IMR-90 (cell line): ENCODE measurements around the gene NDUFB11. TPM values are rescaled to one million over a fixed set of nuclear protein-coding genes. Genes with fewer than 3 reads are reported as not detected.

ENCODE experiments used
- ATAC-seq: fragments of 200-7000 bp; cut with Tn5 transposase; 2 replicates; pipeline ENCODE4 v1.9.1; 2020; ENCODE audit warnings: low read depth, mild to moderate bottlenecking, moderate library complexity
- BruUV-seq: library from RNA; stranded (reverse); fragments of 400-500 nt; replicated peaks from 2 replicates; lab custom pipeline; 2021; lab: Mats Ljungman, UMichigan
- CTCF ChIA-PET: fragments of 300-600 bp; formaldehyde crosslinking; extraction: SDS; loops from one replicate; lab custom pipeline; 2021; ENCODE audit warnings: antibody characterized with exemption; lab: Yijun Ruan, JAX
- POLR2A ChIA-PET: fragments of 300-600 bp; sonication (Branson Sonifier 250); formaldehyde crosslinking; loops from one replicate; lab custom pipeline; 2022; ENCODE audit warnings: antibody characterized with exemption; ENCODE audit not compliant: unreplicated experiment; lab: Charles Lee
- DNase-seq: peaks from one replicate; pipeline ENCODE4 v3.0.0; 2013
- H2AFZ ChIP-seq: replicated peaks from 2 replicates; pipeline ENCODE3; 2013; ENCODE audit warnings: low read length, mild to moderate bottlenecking; ENCODE audit not compliant: poor library complexity
- H2AK5ac ChIP-seq: 2 replicates; pipeline ENCODE4 v1.6.1; 2013; ENCODE audit warnings: low read depth, low read length, inconsistent platforms
- H2AK9ac ChIP-seq: replicated peaks from 2 replicates; pipeline ENCODE3; 2013; ENCODE audit warnings: mild to moderate bottlenecking, low read depth, low read length, moderate library complexity; ENCODE audit not compliant: poor library complexity
- H2BK120ac ChIP-seq: 2 replicates; pipeline ENCODE4 v1.6.1; 2013; ENCODE audit warnings: low read depth, low read length, inconsistent platforms
- H2BK15ac ChIP-seq: 3 replicates; pipeline ENCODE4 v1.6.1; 2013; ENCODE audit warnings: low read depth, low read length, inconsistent platforms
- H2BK20ac ChIP-seq: 2 replicates; pipeline ENCODE4 v1.6.1; 2013; ENCODE audit warnings: low read depth, mild to moderate bottlenecking, inconsistent platforms, low read length, moderate library complexity
- H2BK5ac ChIP-seq: 2 replicates; pipeline ENCODE4 v1.6.1; 2013; ENCODE audit warnings: mild to moderate bottlenecking, low read depth, low read length, inconsistent platforms; ENCODE audit not compliant: poor library complexity, severe bottlenecking
- H3K14ac ChIP-seq: replicated peaks from 2 replicates; pipeline ENCODE4 v1.6.1; 2013; ENCODE audit warnings: low read depth, low read length, inconsistent platforms
- H3K18ac ChIP-seq: 2 replicates; pipeline ENCODE4 v1.6.1; 2013; ENCODE audit warnings: low read depth, low read length, control low read depth
- H3K23ac ChIP-seq: 2 replicates; pipeline ENCODE4 v1.6.1; 2013; ENCODE audit warnings: low read depth, low read length, inconsistent platforms
- H3K27ac ChIP-seq: 2 replicates; pipeline ENCODE4 v1.5.1; 2013; ENCODE audit warnings: mild to moderate bottlenecking, control low read depth, low read length; ENCODE audit not compliant: insufficient read depth
- H3K27me3 ChIP-seq: 2 replicates; pipeline ENCODE4 v1.6.1; 2013; ENCODE audit warnings: low read length; ENCODE audit not compliant: control insufficient read depth, insufficient read depth
- H3K36me3 ChIP-seq: 2 replicates; pipeline ENCODE4 v1.6.1; 2013; ENCODE audit warnings: low read length, mixed read lengths; ENCODE audit not compliant: control insufficient read depth, insufficient read depth
- H3K4ac ChIP-seq: 2 replicates; pipeline ENCODE4 v1.6.1; 2013; ENCODE audit warnings: low read depth, low read length, inconsistent platforms
- H3K4me1 ChIP-seq: 2 replicates; pipeline ENCODE4 v1.6.1; 2013; ENCODE audit warnings: low read length, mixed read lengths; ENCODE audit not compliant: control insufficient read depth, insufficient read depth
- H3K4me2 ChIP-seq: 2 replicates; pipeline ENCODE4 v1.6.1; 2013; ENCODE audit warnings: low read depth, mild to moderate bottlenecking, control low read depth, low read length, moderate library complexity
- H3K4me3 ChIP-seq: 2 replicates; pipeline ENCODE4 v1.5.1; 2013; ENCODE audit warnings: low read depth, mild to moderate bottlenecking, control low read depth, low read length, moderate library complexity; ENCODE audit not compliant: insufficient read depth
- H3K56ac ChIP-seq: 2 replicates; pipeline ENCODE4 v1.6.1; 2013; ENCODE audit warnings: low read length, inconsistent platforms; ENCODE audit not compliant: insufficient read depth; ENCODE audit errors: extremely low read depth
- H3K79me1 ChIP-seq, 2 experiments: 2 replicates each; pipeline ENCODE4 v1.6.1; 2013; ENCODE audit warnings: low read length in 2 of 2, inconsistent platforms in 1 of 2, low read depth in 1 of 2
- H3K9ac ChIP-seq: 2 replicates; pipeline ENCODE4 v1.6.1; 2013; ENCODE audit warnings: low read depth, low read length, control low read depth
- H3K9me1 ChIP-seq: 2 replicates; pipeline ENCODE4 v1.6.1; 2013; ENCODE audit warnings: low read length, inconsistent platforms; ENCODE audit not compliant: insufficient read depth
- H3K9me3 ChIP-seq: 2 replicates; pipeline ENCODE4 v1.6.1; 2013; ENCODE audit warnings: low read length; ENCODE audit not compliant: control insufficient read depth, insufficient read depth
- H4K20me1 ChIP-seq: 2 replicates; pipeline ENCODE4 v1.6.1; 2013; ENCODE audit warnings: low read length, inconsistent platforms; ENCODE audit not compliant: insufficient read depth
- H4K5ac ChIP-seq: 2 replicates; pipeline ENCODE4 v1.6.1; 2013; ENCODE audit warnings: mild to moderate bottlenecking, low read depth, low read length, control low read depth
- H4K8ac ChIP-seq, 2 experiments: 2 replicates each; pipeline ENCODE4 v1.6.1; 2013; ENCODE audit warnings: low read depth in 2 of 2, low read length in 2 of 2, control low read depth in 1 of 2, inconsistent platforms in 1 of 2
- H4K91ac ChIP-seq: 2 replicates; pipeline ENCODE4 v1.6.1; 2013; ENCODE audit warnings: low read depth, low read length, inconsistent platforms; ENCODE audit not compliant: insufficient read depth
- BHLHE40 ChIP-seq: fragments of 150-350 bp; IDR thresholded peaks from 2 replicates; pipeline ENCODE4 v1.6.1; 2016; ENCODE audit warnings: mild to moderate bottlenecking, low read depth, low read length
- CEBPB ChIP-seq: IDR thresholded peaks from 2 replicates; pipeline ENCODE4 v1.6.1; 2012; ENCODE audit warnings: low read depth, low read length, improper control_type of control experiment
- CHD1 ChIP-seq: IDR thresholded peaks from 2 replicates; pipeline ENCODE4 v1.6.1; 2012; ENCODE audit warnings: low read depth, low read length, improper control_type of control experiment
- ELK1 ChIP-seq: fragments of 150-350 bp; IDR thresholded peaks from 2 replicates; pipeline ENCODE4 v1.6.1; 2016; ENCODE audit warnings: low read depth, mild to moderate bottlenecking, low read length, moderate library complexity, borderline replicate concordance
- FOS ChIP-seq: fragments of 150-350 bp; IDR thresholded peaks from 2 replicates; pipeline ENCODE4 v1.6.1; 2016; ENCODE audit warnings: low read depth, low read length
- MAZ ChIP-seq: IDR thresholded peaks from 2 replicates; pipeline ENCODE4 v1.6.1; 2012; ENCODE audit warnings: low read depth, mild to moderate bottlenecking, low read length, improper control_type of control experiment, moderate library complexity, borderline replicate concordance
- MXI1 ChIP-seq: IDR thresholded peaks from 2 replicates; pipeline ENCODE4 v1.6.1; 2012; ENCODE audit warnings: low read depth, mild to moderate bottlenecking, low read length, moderate library complexity, borderline replicate concordance
- NFE2L2 ChIP-seq: fragments of 150-350 bp; IDR thresholded peaks from 2 replicates; pipeline ENCODE4 v1.6.1; 2016; ENCODE audit warnings: low read depth, mild to moderate bottlenecking, low read length
- POLR2A ChIP-seq: IDR thresholded peaks from 2 replicates; pipeline ENCODE4 v1.6.1; 2012; ENCODE audit warnings: mild to moderate bottlenecking, low read depth, low read length
- RAD21 ChIP-seq: IDR thresholded peaks from 2 replicates; pipeline ENCODE4 v1.6.1; 2012; ENCODE audit warnings: low read length, improper control_type of control experiment
- RCOR1 ChIP-seq: IDR thresholded peaks from 2 replicates; pipeline ENCODE4 v1.6.1; 2012; ENCODE audit warnings: mild to moderate bottlenecking, low read length, improper control_type of control experiment; ENCODE audit not compliant: insufficient replicate concordance
- RFX5 ChIP-seq: IDR thresholded peaks from 2 replicates; pipeline ENCODE4 v1.8.0; 2012; ENCODE audit warnings: low read depth, mild to moderate bottlenecking, low read length, moderate library complexity
- SMC3 ChIP-seq: fragments of 150-350 bp; IDR thresholded peaks from 2 replicates; pipeline ENCODE4 v1.6.1; 2016; ENCODE audit warnings: low read depth, mild to moderate bottlenecking, antibody characterized with exemption, low read length, moderate library complexity
- USF2 ChIP-seq: fragments of 150-350 bp; IDR thresholded peaks from 2 replicates; pipeline ENCODE4 v1.6.1; 2017; ENCODE audit warnings: mild to moderate bottlenecking, antibody characterized with exemption, low read length, low read depth
- WGBS, 2 experiments: methylation state at CpG; one replicate each; pipeline versions ENCODE4 v1.1.5 to v1.1.7; 2013; ENCODE audit warnings: missing lambda C conversion rate in 2 of 2; ENCODE audit not compliant: insufficient read length in 1 of 2; ENCODE audit errors: extremely low coverage in 2 of 2; 5-methylcytosine and 5-hydroxymethylcytosine counted together
- dilution Hi-C: fragments of 300-500 bp; cut with HindIII; formaldehyde crosslinking; loops from one replicate; pipeline ENCODE4 v1.14.3; 2018; ENCODE audit warnings: low sequenced_read_pairs; ENCODE audit not compliant: unreplicated experiment
- in situ Hi-C: fragments of 300-500 bp; cut with MboI; formaldehyde crosslinking; loops from 3 replicates; pipeline ENCODE4 v1.14.3; 2019; ENCODE audit warnings: low sequenced_read_pairs, inconsistent platforms, mixed read lengths
- intact Hi-C: fragments of 100-400 bp; cut with micrococcal nuclease; formaldehyde crosslinking; loops from 2 replicates; pipeline ENCODE4 v1.10.0; 2022
- polyA plus RNA-seq, 3 experiments: library from polyadenylated mRNA; depleted of rRNA; stranded (reverse); fragments of >200 nt; gene quantifications; 2 replicates each; pipeline ENCODE4 v1.2.3, GENCODE V29; 2012; ENCODE audit warnings: low replicate concordance in 1 of 3
- total RNA-seq: library from RNA; depleted of rRNA; stranded (reverse); fragments of >200 nt; gene quantifications from 2 replicates; pipeline ENCODE4 v1.2.3, GENCODE V29; 2012

The NDUFB11 gene
- total and polyA plus RNA-seq, 2 of the 4 experiments (the other 2 are of a cell fraction): 17.0 to 58.3 TPM

GRCh38 chrX:47112316-47112954 is 32.1 kb downstream of the NDUFB11 start:
- Histone ChIP-seq H3K4me2 (no peak overlapping the region), H3K9ac (no peak overlapping the region)

More at GRCh38 chrX:47112316-47112954, 32.1 kb downstream of the NDUFB11 start:
- no peak overlapping the region for H2BK120ac ChIP-seq
- no peaks in the 10 kb centered on the region for H4K20me1 ChIP-seq
- no peak overlapping the region for H3K56ac ChIP-seq
- H2AFZ ChIP-seq: no peak overlapping the region
- no peak overlapping the region for H4K8ac ChIP-seq
- H4K91ac ChIP-seq: no peak overlapping the region
- no peaks in the 10 kb centered on the region for H3K9me1 ChIP-seq
- H3K23ac ChIP-seq: no peak overlapping the region
- H2BK15ac ChIP-seq: no peak overlapping the region
- no peak for DNase-seq
- no peak overlapping the region for H3K14ac ChIP-seq
- intact Hi-C loops: no loop called here
- 53% methylated on average over 3 of the region's 9 CpGs; no CpG with 5 or more reads in 1 of the 2 experiments for WGBS, 2 experiments
- no peaks in the 10 kb centered on the region for H3K36me3 ChIP-seq
- dilution Hi-C loops: no loop called here
- H3K79me1 ChIP-seq: no peaks in the 10 kb centered on the region
- no peak overlapping the region for H3K4ac ChIP-seq
- H3K27me3 ChIP-seq: peaks cover 12% of the 10 kb centered on the region
- no peak overlapping the region for H2AK5ac ChIP-seq
- no peak overlapping the region for H2BK20ac ChIP-seq
- H3K4me1 ChIP-seq: no peaks in the 10 kb centered on the region
- ChIA-PET POLR2A (interaction anchor here (0.6 kb wide), 1 partner anchor 10 kb away, joined by 6 read pairs; no protein-coding TSS in a partner anchor), CTCF (interaction anchor here (1.1 kb wide), 1 partner anchor 19 kb away, joined by 5 read pairs; no protein-coding TSS in a partner anchor)
- BruUV-seq: no TSS peak
- H2AK9ac ChIP-seq: no peak overlapping the region
- no peak overlapping the region for H3K4me3 ChIP-seq
- TF ChIP-seq SMC3 (no peak), USF2 (no peak), RAD21 (no peak), BHLHE40 (no peak), RFX5 (no peak), FOS (no peak), CEBPB (no peak), MXI1 (no peak), POLR2A (no peak), NFE2L2 (no peak), RCOR1 (no peak), MAZ (no peak), ELK1 (no peak), CHD1 (no peak)
- no peaks in the 10 kb centered on the region for H3K9me3 ChIP-seq
- H4K5ac ChIP-seq: no peak overlapping the region
- H3K18ac ChIP-seq: no peak overlapping the region
- in situ Hi-C loops: no loop called here
- H3K27ac ChIP-seq: no peak overlapping the region
- ATAC-seq: no peak; the same call in 1 of the 2 replicates
- no peak overlapping the region for H2BK5ac ChIP-seq
